Spinal cord (tissue), 10 donors: ENCODE results near the gene CEMP1. TPM values are rescaled to one million over a fixed set of nuclear protein-coding genes. Genes with fewer than 3 reads are reported as not detected.
A peak's percentile ranks its signal among the peaks of the same experiment; 100 is the strongest.

Experiments used
- DNase-seq, 6 donors: peaks; one replicate each; pipeline versions ENCODE4 v3.0.0 to v3.0.0-alpha.2; 2013 to 2015; ENCODE audit warnings: low spot score in 6 of 6, low read depth in 4 of 6
- H3K27ac ChIP-seq: one replicate; pipeline ENCODE4 v1.5.1; 2013; ENCODE audit warnings: low read depth, low read length, control low read depth
- H3K27me3 ChIP-seq: one replicate; pipeline ENCODE4 v1.6.1; 2013; ENCODE audit warnings: low read length; ENCODE audit not compliant: control insufficient read depth, insufficient read depth
- H3K36me3 ChIP-seq: one replicate; pipeline ENCODE4 v1.6.1; 2013; ENCODE audit warnings: low read length; ENCODE audit not compliant: control insufficient read depth, insufficient read depth
- H3K4me1 ChIP-seq: one replicate; pipeline ENCODE4 v1.6.1; 2013; ENCODE audit warnings: low read length; ENCODE audit not compliant: control insufficient read depth, insufficient read depth
- H3K4me3 ChIP-seq: one replicate; pipeline ENCODE4 v1.5.1; 2013; ENCODE audit warnings: low read depth, low read length, control low read depth
- H3K9me3 ChIP-seq: one replicate; pipeline ENCODE4 v1.6.1; 2013; ENCODE audit warnings: low read length; ENCODE audit not compliant: control insufficient read depth, insufficient read depth
- WGBS: methylation state at CpG from one replicate; pipeline ENCODE4 v1.1.5; 2013; ENCODE audit warnings: missing lambda C conversion rate; ENCODE audit not compliant: insufficient coverage; 5-methylcytosine and 5-hydroxymethylcytosine counted together
- polyA plus RNA-seq, 2 donors: library from polyadenylated mRNA; unstranded; fragments of 120-200 nt; gene quantifications; one replicate each; pipeline ENCODE4 v1.2.1, GENCODE V29; 2013; ENCODE audit not compliant: insufficient read length in 2 of 2
- total RNA-seq, 2 donors: library from RNA; depleted of rRNA in 1 of 2; stranded (reverse); fragments of 120-200 nt in 1 of 2; fragments of >200 nt in 1 of 2; gene quantifications; one replicate each; pipeline versions ENCODE4 v1.2.3 to v1.2.4, GENCODE V29; 2013 to 2014
- donor health status: healthy.

The CEMP1 gene
- total and polyA plus RNA-seq, 4 donors = 0.20 to 8.1 (median 3.5) TPM

- H3K27me3 ChIP-seq = no peaks in the 10 kb centered on the region
- WGBS = 78% methylated on average over 14 of the region's 14 CpGs
- no peak overlapping the region for H3K4me3 ChIP-seq
- no peaks in the 10 kb centered on the region for H3K9me3 ChIP-seq
- DNase-seq = no peak
- peaks cover 54% of the 10 kb centered on the region for H3K36me3 ChIP-seq
- H3K27ac ChIP-seq = peak overlapping the region; percentile 94
- H3K4me1 ChIP-seq = peaks cover 18% of the 10 kb centered on the region
Measured at GRCh38 chr16:2530629-2531318, 434 bp downstream of the CEMP1 start.

- Histone ChIP-seq H3K36me3 (peaks cover 59% of the 10 kb centered on the region), H3K27ac (no peak overlapping the region)
- DNase-seq = no peak
Measured at GRCh38 chr16:2529961-2530628, 1.1 kb downstream of the CEMP1 start.

GRCh38 chr16:2529061-2529931, 1.9 kb downstream of the CEMP1 start:
- H3K4me1 ChIP-seq = peaks cover 18% of the 10 kb centered on the region
- H3K36me3 ChIP-seq = peaks cover 67% of the 10 kb centered on the region
- H3K27me3 ChIP-seq = no peaks in the 10 kb centered on the region
- no peak overlapping the region for H3K27ac ChIP-seq
- 89% methylated on average over 32 of the region's 32 CpGs for WGBS
- no peak for DNase-seq
- no peak overlapping the region for H3K4me3 ChIP-seq
- no peaks in the 10 kb centered on the region for H3K9me3 ChIP-seq

More at GRCh38 chr16:2529961-2530628, 1.1 kb downstream of the CEMP1 start:
- Histone ChIP-seq H3K27me3 (no peaks in the 10 kb centered on the region), H3K4me3 (no peak overlapping the region), H3K9me3 (no peaks in the 10 kb centered on the region), H3K4me1 (peaks cover 18% of the 10 kb centered on the region)
- WGBS = 82% methylated on average over 15 of the region's 15 CpGs

- Histone ChIP-seq H3K4me3 (no peak overlapping the region), H3K4me1 (peaks cover 18% of the 10 kb centered on the region), H3K9me3 (no peaks in the 10 kb centered on the region), H3K36me3 (peaks cover 75% of the 10 kb centered on the region), H3K27ac (no peak overlapping the region), H3K27me3 (no peaks in the 10 kb centered on the region)
- WGBS = 94% methylated on average over 34 of the region's 36 CpGs
- no peak for DNase-seq
Measured at GRCh38 chr16:2528161-2529060, 2.8 kb downstream of the CEMP1 start.

- no peak overlapping the region for H3K4me3 ChIP-seq
- H3K27me3 ChIP-seq = no peaks in the 10 kb centered on the region
- no peak for DNase-seq
- peaks cover 82% of the 10 kb centered on the region for H3K36me3 ChIP-seq
- WGBS = 97% methylated on average over 24 of the region's 24 CpGs
- no peak overlapping the region for H3K27ac ChIP-seq
- no peaks in the 10 kb centered on the region for H3K9me3 ChIP-seq
- peaks cover 15% of the 10 kb centered on the region for H3K4me1 ChIP-seq
Measured at GRCh38 chr16:2527784-2528100, 3.5 kb downstream of the CEMP1 start.

- WGBS = 85% methylated on average over 9 of the region's 12 CpGs
- no peaks in the 10 kb centered on the region for H3K9me3 ChIP-seq
- H3K4me3 ChIP-seq = no peak overlapping the region
- H3K4me1 ChIP-seq = peaks cover 10% of the 10 kb centered on the region
- H3K36me3 ChIP-seq = peaks cover 87% of the 10 kb centered on the region
- H3K27me3 ChIP-seq = no peaks in the 10 kb centered on the region
- H3K27ac ChIP-seq = no peak overlapping the region
- no peak for DNase-seq
Measured at GRCh38 chr16:2527071-2527783, 4.0 kb downstream of the CEMP1 start.

GRCh38 chr16:2526135-2526534, 5.1 kb downstream of the CEMP1 start:
- no peak for DNase-seq
- 95% methylated on average over 8 of the region's 8 CpGs for WGBS
- no peaks in the 10 kb centered on the region for H3K27me3 ChIP-seq
- H3K4me1 ChIP-seq = peaks cover 7% of the 10 kb centered on the region
- no peaks in the 10 kb centered on the region for H3K9me3 ChIP-seq
- no peak overlapping the region for H3K27ac ChIP-seq
- H3K36me3 ChIP-seq = peaks cover 91% of the 10 kb centered on the region
- no peak overlapping the region for H3K4me3 ChIP-seq

- no peak for DNase-seq
- Histone ChIP-seq H3K4me1 (peaks cover 15% of the 10 kb centered on the region), H3K9me3 (no peaks in the 10 kb centered on the region), H3K27me3 (no peaks in the 10 kb centered on the region), H3K27ac (no peak overlapping the region), H3K36me3 (peaks cover 83% of the 10 kb centered on the region), H3K4me3 (no peak overlapping the region)
- 89% methylated on average over 3 of the region's 9 CpGs for WGBS
Measured at GRCh38 chr16:2524339-2524938, 6.8 kb downstream of the CEMP1 start.
